GM19240 (cell line): ENCODE measurements around the gene ACTR3.
"Not testable (repeated sequence)": the region's sequence is repeated elsewhere in the genome, so short reads cannot be mapped to it uniquely, and the experiment has no call there.

Experiments used
- DNase-seq: peaks from one replicate; pipeline ENCODE4 v3.0.0; 2011; ENCODE audit warnings: low spot score; ENCODE audit not compliant: insufficient read length

ACTR3 gene

DNA sequence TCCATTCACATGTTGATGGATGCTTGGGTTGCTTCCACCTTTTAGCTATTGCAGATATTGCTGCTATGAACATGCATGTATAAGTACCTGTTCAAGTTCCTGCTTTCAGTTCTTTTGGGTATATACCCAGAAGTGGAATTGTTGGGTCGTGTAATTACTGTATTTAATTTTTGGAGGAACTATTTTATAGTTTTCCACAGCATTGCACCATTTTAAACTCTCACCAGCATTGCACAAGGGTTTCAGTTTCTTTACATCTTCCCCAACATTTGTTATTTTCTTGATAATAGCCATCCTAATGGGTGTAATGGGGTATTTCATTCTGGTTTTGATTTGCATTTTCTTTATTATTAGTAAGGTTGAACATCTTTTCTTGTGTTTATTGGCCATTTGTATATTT is 16.0 kb downstream of the ACTR3 start:
- DNase-seq: no peak

DNA sequence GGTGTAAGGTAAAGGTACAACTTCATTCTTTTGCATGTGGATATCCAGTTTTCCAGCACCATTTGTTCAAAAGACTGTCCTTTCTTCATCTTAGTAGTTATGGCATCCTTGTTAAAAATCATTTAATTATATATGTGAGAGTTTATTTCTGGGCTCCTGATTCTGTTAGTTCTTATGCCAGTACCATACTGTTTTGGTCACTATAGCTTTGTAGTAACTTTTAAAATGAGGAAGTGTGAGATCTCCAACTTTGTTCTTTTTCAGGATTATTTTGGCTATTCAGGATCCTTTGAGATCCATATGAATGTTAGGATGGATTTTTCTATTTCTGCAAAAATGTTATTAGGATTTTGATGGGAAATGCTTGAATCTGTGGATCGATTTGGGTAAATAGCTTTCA is 16.8 kb downstream of the ACTR3 start:
- no peak for DNase-seq

DNA sequence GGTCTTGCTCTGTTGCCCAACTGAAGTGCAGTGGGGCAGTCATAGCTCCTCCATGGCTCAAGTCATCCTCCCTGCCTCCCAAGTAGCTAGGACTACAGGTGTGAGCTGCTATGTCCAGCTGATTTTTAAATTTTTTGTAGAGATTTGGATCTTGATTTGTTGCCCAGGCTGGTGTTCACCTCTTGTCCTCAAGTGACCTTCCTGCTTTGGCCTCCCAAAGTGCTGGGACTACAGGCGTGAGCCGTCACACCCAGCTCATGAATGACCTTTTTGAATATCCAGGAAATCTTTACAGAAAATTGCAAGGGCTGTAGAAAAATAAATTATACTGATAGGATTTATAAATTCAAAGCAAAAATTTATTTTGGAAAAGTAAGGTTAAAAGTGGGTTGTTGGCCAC is 17.4 kb downstream of the ACTR3 start:
- no peak for DNase-seq

DNA sequence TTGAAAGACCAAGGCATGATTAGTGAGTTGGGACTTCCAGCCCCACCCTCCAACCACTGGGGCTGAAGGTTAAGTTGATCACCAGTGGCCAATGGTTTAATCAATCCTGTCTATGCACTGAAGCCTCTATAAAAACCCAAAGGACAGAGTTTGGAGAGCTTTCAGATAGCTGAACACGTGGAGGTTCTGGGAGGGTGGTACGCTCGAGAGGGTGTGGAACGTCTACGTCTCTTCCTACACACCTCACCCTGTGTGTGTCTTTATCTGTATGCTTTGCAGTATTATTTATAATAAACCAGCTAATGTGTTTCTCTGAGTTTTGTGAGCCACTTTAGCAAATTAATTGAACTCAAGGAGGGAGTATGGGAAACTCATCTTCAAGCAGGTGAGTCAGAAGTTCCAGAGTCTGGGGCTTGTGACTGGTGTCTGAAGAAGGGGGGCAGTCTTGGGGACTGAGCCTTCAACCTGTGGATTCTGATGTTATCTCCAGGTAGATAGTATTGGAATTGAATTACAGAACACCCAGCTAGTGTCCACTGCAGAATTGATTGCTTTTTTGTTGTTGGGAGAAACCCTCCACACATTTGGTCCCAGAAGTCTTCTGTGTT is 20.3 kb downstream of the ACTR3 start:
- no peak for DNase-seq

DNA sequence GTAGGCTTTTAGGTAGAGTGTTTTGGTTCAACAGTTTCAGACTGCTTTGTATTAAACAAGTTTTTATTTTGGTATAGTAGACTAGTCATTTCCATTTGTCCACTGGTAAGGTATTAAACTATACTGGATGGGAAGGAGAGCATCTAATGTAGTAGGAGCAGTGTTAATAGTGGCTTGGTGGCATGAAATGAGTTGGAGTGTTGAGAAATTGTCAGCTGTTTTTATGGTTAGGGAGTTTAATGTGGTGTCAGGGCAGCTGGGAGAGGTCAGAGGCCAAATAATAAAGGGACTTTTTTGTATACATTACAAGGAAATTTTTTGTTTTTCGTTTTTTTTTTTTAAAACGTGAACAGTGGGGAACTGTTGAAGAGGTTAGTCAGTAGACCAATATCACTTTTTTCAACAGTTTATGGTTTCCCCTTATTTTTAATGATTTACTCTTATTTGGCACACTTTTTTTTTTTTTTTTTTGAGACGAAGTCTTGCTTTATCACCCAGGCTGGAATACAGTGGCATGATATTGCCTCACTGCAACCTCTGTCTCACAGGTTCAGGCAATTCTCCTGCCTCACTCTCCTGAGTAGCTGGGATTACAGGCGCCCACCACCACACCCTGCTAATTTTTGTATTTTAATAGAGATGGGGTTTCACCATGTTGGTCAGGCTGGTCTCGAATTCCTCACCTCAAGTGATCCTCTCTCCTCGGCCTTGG is 21.2 kb downstream of the ACTR3 start:
- DNase-seq: no peak

DNA sequence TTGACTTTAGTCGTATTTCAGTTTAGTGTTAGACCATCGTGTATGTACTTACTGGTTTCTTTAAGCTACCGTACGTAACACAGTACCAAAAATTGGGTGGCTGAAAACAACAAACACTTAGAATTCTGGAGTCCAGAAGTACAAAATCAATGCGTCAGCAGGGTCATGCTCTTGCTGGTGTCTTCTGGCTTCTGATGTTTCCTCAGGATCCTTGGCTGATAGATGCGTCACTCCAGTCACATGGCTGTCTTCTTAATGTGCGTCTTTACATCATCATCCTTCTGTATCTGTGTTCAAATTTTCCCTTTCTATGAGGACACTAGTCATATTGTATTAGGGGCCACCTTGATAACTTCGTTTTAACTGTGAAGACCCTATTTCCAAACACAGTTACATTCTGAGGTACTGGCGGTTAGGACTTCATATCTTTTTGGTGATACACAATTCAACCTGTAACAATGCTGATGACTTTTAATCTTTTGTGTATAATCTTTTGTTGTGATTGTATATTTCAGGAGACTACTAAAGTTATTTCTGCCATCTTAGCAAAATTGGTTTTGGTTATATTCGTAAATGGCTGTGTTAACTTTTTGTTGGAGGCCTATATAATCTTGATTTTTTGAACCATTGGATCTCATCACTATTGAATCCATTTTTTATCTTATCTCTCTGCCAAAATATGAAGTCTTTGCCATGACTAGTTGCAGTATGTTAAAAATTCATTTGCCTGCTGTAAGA is 25.4 kb downstream of the ACTR3 start:
- no peak for DNase-seq

DNA sequence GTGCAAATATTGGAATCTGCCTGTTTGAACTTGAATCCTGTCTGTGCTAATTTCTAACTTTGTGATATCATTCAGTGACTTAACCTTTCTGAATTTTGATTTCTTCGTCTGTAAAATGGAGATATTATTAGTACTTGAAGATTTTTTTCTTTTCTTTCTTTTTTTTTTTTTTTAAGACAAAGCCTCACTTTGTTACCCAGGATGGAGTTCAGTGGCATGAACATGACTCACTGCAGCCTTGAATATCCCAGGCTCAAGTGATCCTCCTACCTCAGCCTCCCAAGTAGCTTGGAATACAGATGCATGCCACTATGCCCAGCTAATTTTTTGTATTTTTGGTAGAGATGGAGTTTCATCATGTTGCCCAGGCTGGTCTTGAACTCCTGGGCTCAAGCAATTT is 28.3 kb downstream of the ACTR3 start:
- DNase-seq: no peak

DNA sequence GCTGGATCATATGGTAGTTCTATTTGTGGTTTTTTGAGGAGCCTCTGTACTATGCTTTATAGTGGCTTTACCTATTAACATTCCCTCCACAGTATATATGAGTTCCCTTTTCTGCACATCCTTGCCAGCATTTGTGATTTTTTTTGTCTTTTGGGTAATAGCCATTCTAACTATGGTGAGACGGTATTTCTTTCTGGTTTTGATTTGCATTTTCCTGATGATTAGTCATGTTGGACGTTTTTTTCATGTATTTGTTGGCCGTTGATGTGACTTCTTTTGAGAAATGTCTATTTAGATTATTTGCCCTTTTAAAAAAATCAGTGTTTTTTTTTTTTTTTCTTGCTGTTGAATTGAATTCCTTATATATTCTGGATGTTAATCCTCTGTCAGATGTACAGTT is 31.1 kb downstream of the ACTR3 start:
- no peak for DNase-seq

DNA sequence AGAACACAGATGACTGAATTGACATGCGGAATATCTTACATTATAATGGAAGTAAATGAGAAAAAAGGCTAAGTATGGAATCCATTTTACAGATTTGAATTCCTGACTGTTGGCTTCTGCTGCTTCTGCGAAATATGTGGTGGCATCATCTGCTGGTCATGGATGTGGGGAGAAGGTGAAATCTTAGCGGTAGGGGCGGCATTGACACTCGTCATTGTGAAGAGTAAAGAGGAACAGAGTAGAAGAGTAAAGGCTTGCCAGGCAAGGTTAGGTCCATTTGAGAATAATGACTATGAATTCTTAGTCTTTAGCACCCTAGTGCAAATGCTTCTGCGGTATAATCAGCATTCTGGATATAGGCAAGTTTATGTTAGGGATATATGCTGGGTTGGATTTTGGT is 32.4 kb downstream of the ACTR3 start:
- no peak for DNase-seq

DNA sequence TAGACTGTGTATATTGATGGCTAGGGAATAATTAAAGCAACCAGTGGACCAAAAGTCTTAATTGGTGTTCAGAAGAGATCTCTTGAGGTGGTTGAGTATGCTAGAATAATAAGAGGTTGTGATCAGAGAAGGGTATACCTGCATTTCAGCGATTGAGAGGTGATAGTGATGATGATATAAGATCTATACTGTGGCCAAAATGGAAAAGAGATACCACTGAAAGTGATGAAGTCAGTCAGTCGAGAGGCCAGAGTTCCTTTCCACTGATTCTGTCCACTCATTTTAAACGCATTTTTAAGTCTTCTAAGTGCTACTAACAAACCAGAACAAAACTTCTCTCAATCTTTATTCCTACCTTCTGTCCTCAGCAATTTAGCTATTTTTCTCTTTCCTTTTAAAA is 32.9 kb downstream of the ACTR3 start:
- no peak for DNase-seq

DNA sequence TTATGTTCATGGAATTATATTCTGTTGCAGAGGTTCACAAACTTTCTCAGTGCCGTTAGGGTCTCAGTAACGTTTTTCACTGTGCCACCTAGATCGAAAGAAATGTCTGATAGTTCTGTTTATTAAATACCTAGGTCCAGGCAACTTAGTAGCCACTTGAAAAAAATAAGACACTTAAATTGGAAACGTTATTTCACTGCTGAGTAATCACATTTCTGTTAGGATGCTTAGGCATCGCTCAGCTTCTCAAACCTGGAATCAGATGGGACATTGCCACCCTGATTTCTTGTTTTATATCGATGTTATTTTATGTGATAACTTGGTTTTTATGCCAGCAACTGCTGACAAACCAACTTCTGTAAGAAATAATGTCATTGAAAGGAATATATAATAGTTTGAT is 36.0 kb downstream of the ACTR3 start:
- DNase-seq: no peak

DNA sequence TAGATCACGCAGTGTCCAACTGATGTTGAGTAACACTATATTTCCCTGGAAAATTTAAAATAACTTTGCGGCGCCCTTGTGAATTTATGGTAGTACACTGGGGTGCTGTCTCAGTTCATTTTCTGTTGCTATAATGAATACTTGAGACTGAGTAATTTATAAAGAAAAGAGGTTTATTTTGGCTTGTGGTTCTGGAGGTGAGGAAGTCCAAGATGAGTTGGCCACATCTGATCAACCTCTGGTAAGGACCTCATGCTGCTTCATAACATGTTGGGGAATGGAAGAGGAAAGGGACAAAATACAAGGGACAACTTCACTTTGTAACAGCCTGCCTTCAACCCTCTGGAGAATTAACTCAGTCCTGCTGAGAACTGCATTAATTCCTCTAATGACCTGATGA is 36.4 kb downstream of the ACTR3 start:
- no peak for DNase-seq

DNA sequence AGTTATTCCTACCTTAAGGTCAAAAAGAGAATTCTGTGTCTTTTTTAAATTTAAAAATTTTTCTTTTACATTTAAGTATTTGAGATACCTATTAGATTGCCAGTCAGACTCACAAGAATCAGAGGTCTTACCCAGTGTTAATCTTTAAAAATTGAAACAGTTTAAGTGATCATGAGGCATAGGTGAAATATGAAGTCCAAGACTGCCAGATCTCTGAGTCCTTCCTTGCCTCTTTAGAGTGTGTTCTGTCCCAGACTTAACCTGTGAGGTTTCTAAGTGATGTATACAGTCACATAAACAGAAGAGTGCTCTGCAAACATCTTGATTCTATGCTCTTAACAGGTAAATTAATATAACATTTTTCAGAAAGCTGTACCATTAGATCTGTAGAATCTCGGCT is 40.6 kb downstream of the ACTR3 start:
- DNase-seq: no peak

DNA sequence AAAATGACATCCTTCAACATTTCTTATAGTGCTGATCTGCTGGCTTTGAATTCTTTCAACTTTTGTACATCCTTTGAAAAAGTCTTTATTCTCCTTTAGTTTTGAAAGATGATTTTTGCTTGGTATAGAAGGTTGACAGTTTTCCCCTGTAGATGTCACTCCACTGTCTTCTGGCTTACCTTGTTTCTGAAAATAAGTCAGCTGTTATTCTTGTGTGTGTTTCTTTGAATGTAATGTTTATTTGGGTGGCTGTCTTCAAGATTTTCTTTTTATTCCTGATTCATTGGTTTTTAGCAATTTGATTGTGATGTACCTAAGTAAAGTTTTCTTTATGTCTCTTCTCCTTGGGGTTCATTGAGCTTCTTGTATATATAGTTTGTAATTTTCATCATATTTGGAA is 47.6 kb downstream of the ACTR3 start:
- no peak for DNase-seq

DNA sequence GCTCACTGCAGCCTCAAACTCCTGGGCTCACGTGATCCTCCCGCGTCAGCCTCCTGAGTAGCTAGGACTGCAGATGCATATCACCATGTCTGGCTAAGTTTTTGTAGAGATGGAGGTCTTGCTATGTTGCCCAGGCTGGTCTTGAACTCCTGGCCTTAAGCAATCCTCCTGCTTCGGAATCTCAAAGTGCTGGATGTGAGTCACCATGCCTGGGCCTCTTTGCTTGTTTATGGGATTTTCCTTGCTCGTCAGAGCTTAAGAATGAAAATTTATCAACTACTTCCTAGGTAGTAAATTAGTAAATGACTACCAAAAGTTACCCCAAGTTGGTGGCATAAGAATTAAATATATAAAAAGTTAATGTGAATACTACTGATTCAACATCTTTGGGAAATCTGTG is 51.0 kb downstream of the ACTR3 start:
- no peak for DNase-seq

DNA sequence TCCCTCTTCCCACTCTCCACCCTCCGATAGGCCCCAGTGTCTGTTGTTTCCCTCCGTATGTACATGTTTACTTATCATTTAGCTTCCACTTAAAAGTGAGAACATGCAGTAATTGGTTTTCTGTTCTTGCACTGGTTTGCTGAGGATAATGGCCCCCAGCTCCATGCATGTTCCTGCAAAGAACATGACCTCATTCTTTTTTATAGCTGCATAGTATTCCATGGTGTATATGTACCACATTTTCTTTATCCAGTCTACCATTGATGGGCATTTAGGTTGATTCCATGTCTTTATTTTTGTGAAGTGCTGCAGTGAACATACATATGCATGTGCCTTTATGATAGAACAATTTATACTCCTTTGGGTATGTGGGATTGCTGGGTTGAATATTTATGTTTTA is 55.9 kb downstream of the ACTR3 start:
- not testable (repeated sequence) for DNase-seq

DNA sequence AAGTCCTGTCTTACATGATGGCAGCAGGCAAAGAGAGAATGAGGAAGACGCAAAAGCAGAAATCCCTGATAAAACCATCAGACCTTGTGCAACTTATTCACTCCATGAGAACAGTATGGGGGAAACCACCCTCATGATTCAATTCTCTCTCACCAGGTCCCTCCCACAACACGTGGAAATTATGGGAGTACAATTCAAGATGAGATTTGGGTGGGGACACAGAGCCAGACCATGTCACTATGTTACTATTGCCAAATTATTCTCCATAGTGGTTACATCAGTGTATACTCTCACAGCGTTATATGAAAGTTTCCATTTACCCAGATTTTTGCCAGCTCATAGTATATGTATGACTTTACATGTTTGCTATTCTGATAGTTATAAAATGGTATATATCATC is 61.0 kb downstream of the ACTR3 start:
- not testable (repeated sequence) for DNase-seq

DNA sequence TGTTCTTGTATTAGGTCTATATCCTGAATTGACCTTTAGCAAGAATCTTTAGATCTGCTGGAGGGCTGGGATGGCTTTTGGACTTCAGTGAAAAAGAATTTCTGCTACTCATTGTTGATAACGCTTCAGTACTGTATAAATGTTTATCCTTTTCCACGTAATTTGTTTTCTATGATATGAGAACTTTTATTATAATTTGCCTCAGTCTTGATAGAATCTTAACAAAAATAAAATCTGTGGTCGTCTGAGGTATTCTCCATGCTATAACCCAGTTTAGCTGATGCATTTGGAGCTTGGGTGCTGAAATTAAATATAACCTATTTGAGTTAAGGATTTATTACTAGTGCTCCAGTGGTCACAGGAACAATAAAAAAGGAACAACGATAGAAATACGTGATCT is 71.1 kb downstream of the ACTR3 start:
- no peak for DNase-seq

DNA sequence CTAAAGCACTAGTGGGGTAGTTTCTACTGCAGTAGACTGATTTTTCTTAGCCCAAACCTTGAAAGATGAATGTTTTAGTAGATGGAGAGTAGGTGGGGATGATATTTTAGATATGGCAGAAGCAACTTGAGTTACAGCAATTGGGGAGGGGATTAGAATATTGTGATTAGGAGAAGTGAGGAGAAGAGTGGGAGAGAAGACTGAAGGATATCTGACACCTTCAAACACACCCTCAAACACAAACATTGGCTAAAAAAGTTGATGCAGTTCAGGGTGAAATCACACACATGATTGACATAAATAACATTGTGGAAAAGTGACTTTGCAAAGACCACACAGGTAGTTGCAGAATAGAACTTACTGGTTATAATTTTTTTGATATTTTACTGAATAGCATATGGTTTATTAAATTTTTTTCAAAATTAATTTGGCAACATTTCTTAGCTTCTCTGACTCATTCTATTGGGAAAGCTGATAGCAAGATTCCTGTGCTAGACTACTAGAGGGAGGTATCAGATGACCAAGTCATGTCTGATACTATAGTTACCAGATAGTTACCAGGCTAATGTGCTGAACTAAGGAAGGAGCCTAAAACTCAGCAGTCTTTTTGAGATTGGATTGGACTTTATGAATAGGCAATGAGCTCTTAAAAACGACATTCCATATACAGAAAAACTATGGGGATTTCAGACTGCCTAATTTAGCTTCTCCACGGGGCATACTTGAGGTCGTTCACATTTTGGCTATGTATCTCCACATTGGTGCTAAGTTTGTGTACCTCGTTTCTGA is 73.0 kb downstream of the ACTR3 start:
- no peak for DNase-seq

DNA sequence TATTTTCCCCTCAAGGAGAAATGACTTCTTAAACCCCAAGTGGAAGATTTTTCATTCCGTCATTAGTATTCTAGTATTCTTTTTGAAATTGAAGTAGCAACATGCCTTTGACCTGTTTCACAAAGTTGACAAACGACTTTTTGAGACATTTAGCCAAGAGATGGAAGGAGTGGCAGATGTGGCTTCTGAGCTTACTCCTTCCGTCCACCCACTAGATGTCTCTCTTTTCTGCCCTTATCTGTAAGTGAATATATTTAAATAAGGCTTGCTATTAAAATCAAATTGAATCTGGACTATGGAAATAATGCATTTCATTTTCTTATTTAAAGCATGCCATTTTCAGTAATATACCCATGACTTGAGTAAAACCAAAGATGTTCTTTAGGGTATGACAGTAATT is 74.1 kb downstream of the ACTR3 start:
- no peak for DNase-seq

DNA sequence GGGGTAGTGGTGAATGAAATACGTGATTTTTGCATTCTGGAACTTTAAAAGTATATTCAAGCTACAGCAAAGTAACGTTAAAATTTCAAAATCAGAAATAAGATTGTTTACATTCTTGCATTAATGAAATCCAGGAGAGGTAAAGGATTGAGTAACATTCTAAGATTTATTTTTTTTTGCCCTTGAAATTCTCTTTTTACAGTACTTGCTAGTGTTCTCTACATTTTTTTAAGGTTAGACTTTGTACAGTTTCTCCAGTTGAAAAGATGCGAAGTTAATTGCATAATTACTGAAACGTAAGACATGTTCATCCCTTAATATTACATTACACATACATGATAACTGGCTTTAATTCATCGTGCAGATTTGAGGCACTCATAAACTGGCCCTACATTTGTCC is 74.5 kb downstream of the ACTR3 start:
- no peak for DNase-seq

DNA sequence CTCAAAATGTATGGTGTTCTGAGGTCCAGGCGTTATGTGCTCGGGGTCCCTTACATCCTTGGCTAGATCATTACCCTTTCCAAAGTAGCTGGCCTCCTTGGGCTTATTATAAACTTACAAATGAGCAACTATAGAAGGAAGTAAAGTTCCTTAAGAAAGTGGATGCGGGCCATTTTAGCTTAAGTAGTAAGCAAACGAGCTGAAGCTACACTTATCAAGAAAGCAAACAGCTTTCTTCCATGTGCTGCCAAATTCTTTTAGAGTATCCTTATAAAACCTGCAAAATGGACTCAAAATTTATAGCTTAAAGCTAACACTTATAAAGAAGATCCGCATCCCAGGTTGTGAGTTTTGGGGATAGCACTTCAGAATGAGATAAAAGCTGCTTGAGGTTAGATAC is 75.3 kb downstream of the ACTR3 start:
- DNase-seq: no peak
